Endothelial cell of umbilical vein (primary cell): ENCODE results near the gene FASLG. TPM values are rescaled to one million over a fixed set of nuclear protein-coding genes. Genes with fewer than 3 reads are reported as not detected.

Experiments used
- BruUV-seq: library from RNA; stranded (reverse); fragments of 400-500 nt; replicated peaks from 2 replicates; lab custom pipeline; 2021; lab: Mats Ljungman, UMichigan
- CTCF ChIA-PET: fragments of 300-600, 350-600 bp; sonication (Branson Sonifier 250); formaldehyde crosslinking; loops from one replicate; lab custom pipeline; 2021; ENCODE audit warnings: antibody characterized with exemption, inconsistent platforms; lab: Charles Lee
- POLR2A ChIA-PET: fragments of 300-600, 350-600 bp; sonication (Branson Sonifier 250); formaldehyde crosslinking; loops from one replicate; lab custom pipeline; 2021; ENCODE audit warnings: antibody characterized with exemption, inconsistent platforms; lab: Charles Lee
- DNase-seq: peaks from one replicate; pipeline ENCODE4 v3.0.0-alpha.2; 2011; ENCODE audit warnings: low read depth, low spot score
- FAIRE-seq: peaks from 2 replicates; lab custom pipeline; 2011; peaks lifted over from hg19 to GRCh38; lab: Jason Lieb, UNC
- H2AFZ ChIP-seq: 2 replicates; pipeline ENCODE4 v1.6.0; 2012; ENCODE audit warnings: low read depth, low read length, control low read depth, inconsistent platforms
- H3K27ac ChIP-seq: 2 replicates; pipeline ENCODE4 v1.5.1; 2011; ENCODE audit warnings: low read depth, mild to moderate bottlenecking, control low read depth, low read length, moderate library complexity; ENCODE audit not compliant: insufficient read depth
- H3K27me3 ChIP-seq, 2 experiments: 2 replicates each; pipeline versions ENCODE4 v1.6.0 to v1.6.1; 2011; ENCODE audit warnings: low read length in 2 of 2, mixed read lengths in 1 of 2; ENCODE audit not compliant: control insufficient read depth in 2 of 2, insufficient read depth in 2 of 2
- H3K36me3 ChIP-seq, 2 experiments: 2 replicates in 1 of 2; 3 replicates in 1 of 2; pipeline ENCODE4 v1.5.1; 2011; ENCODE audit warnings: low read length in 2 of 2, mild to moderate bottlenecking in 1 of 2, moderate library complexity in 1 of 2; ENCODE audit not compliant: control insufficient read depth in 2 of 2, insufficient read depth in 2 of 2; ENCODE audit errors: extremely low read depth in 1 of 2
- H3K4me1 ChIP-seq: 3 replicates; pipeline ENCODE4 v1.5.1; 2011; ENCODE audit warnings: mild to moderate bottlenecking, low read length; ENCODE audit not compliant: control insufficient read depth, insufficient read depth; ENCODE audit errors: extremely low read depth
- H3K4me2 ChIP-seq: 2 replicates; pipeline ENCODE4 v1.6.1; 2011; ENCODE audit warnings: low read length, control low read depth, mixed read lengths; ENCODE audit not compliant: insufficient read depth
- H3K4me3 ChIP-seq, 3 experiments: fragments of 200-600 bp in 1 of 3; sonication (generic), shearing (Covaris generic) in 1 of 3; replicated peaks in 1 of 3; 2 replicates each; pipeline ENCODE4 v1.5.1; 2011 to 2016; ENCODE audit warnings: control low read depth in 3 of 3, low read length in 3 of 3, mild to moderate bottlenecking in 2 of 3, inconsistent platforms in 1 of 3, low read depth in 1 of 3, moderate library complexity in 1 of 3; ENCODE audit not compliant: insufficient read depth in 1 of 3
- H3K79me2 ChIP-seq: 2 replicates; pipeline ENCODE4 v1.6.0; 2012; ENCODE audit warnings: low read length, inconsistent platforms; ENCODE audit not compliant: control insufficient read depth, insufficient read depth
- H3K9ac ChIP-seq: replicated peaks from 2 replicates; pipeline ENCODE3; 2011; ENCODE audit warnings: low read length, control low read depth; ENCODE audit not compliant: insufficient read depth; ENCODE audit errors: extremely low read depth
- H3K9me1 ChIP-seq: replicated peaks from 3 replicates; pipeline ENCODE4 v1.6.0; 2011; ENCODE audit warnings: mild to moderate bottlenecking, low read length; ENCODE audit not compliant: control insufficient read depth, insufficient read depth; ENCODE audit errors: extremely low read depth
- H3K9me3 ChIP-seq: replicated peaks from 2 replicates; pipeline ENCODE4 v1.5.1; 2012; ENCODE audit warnings: low read length, inconsistent platforms; ENCODE audit not compliant: control insufficient read depth, insufficient read depth
- H4K20me1 ChIP-seq: replicated peaks from 2 replicates; pipeline ENCODE3; 2011; ENCODE audit warnings: mild to moderate bottlenecking, low read length; ENCODE audit not compliant: control insufficient read depth, insufficient read depth; ENCODE audit errors: extremely low read depth
- FOS ChIP-seq: IDR thresholded peaks from 2 replicates; pipeline ENCODE4 v1.6.1; 2011; ENCODE audit warnings: mild to moderate bottlenecking, low read length, moderate library complexity, borderline replicate concordance; ENCODE audit not compliant: insufficient read depth
- JUN ChIP-seq: IDR thresholded peaks from 2 replicates; pipeline ENCODE4 v1.6.1; 2011; ENCODE audit warnings: borderline replicate concordance, low read depth; ENCODE audit not compliant: insufficient read length, insufficient read depth
- MYC ChIP-seq: IDR thresholded peaks from one replicate; pipeline ENCODE4 v1.6.1; 2011; ENCODE audit warnings: mild to moderate bottlenecking, low read depth, low read length
- POLR2A ChIP-seq: IDR thresholded peaks from 2 replicates; pipeline ENCODE4 v1.6.1; 2012; ENCODE audit warnings: low read depth, mild to moderate bottlenecking, control low read depth, low read length
- dilution Hi-C: fragments of 300-500 bp; cut with MboI; formaldehyde crosslinking; loops from one replicate; pipeline ENCODE4 v1.15.0; 2019; ENCODE audit warnings: low sequenced_read_pairs; ENCODE audit not compliant: extremely low pct_ligation_motif_present
- intact Hi-C: fragments of 100-400 bp; cut with micrococcal nuclease; formaldehyde crosslinking; loops from one replicate; pipeline ENCODE4 v1.10.0; 2022
- polyA plus RNA-seq, 4 experiments: library from polyadenylated mRNA; depleted of rRNA in 3 of 4; stranded (reverse) in 3 of 4; unstranded in 1 of 4; fragments of >200 nt; gene quantifications; 2 replicates each; pipeline versions ENCODE4 v1.2.1 to v1.2.3, GENCODE V29; 2011 to 2012; ENCODE audit warnings: missing spikeins in 1 of 4
- total RNA-seq: library from RNA; stranded (reverse); gene quantifications from 2 replicates; pipeline ENCODE4 v1.2.3, GENCODE V29; 2021
- TF ChIP-seq, protein P1 (sequence below), 2 donors: IDR thresholded peaks; 1 replicate in 1 of 2; 2 replicates in 1 of 2; pipeline ENCODE4 v1.5.1; 2011; ENCODE audit warnings: low read length in 2 of 2, mild to moderate bottlenecking in 2 of 2, moderate library complexity in 2 of 2, control low read depth in 1 of 2, inconsistent platforms in 1 of 2, low read depth in 1 of 2; ENCODE audit not compliant: insufficient read depth in 1 of 2; ENCODE audit errors: extremely low read depth in 1 of 2
- TF ChIP-seq, protein P2 (sequence below): IDR thresholded peaks from 2 replicates; pipeline ENCODE4 v1.6.1; 2011; ENCODE audit not compliant: insufficient read depth, insufficient read length

FASLG gene
- total and polyA plus RNA-seq, 2 donors (not counting 3 experiments of a cell fraction or from before 2014, with no cell fraction given): not detected

DNA sequence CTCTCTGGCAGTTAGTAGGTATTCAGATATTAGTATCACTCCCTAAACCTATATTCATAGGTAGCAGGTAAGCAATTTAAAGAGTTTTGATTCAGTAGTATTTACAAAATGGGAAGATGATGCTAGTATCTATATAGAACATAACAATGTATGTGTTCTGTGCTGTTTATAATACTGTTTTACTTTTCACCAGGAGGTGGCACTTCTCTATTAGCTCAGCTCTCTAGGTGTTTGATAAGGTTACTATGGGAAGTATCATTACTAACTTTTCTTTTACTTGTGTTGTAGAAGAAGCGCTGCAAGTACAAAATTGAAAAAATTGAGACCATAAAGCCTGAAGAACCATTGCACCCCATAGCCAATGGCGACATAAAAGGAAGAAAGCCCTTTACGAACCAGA is 49.4 kb upstream of the FASLG start:
- no peak overlapping the region for H2AFZ ChIP-seq
- H3K4me1 ChIP-seq: peaks cover 5% of the 10 kb centered on the region
- FAIRE-seq (no peak), DNase-seq (no peak)
- CTCF ChIA-PET: interaction anchor here (0.5 to 5.7 kb wide), 16 partner anchors 11 to 607 kb away, joined by 3 to 172 read pairs (median 4); no protein-coding TSS in a partner anchor
- no peaks in the 10 kb centered on the region for H3K27me3 ChIP-seq
- no peak overlapping the region for H3K4me3 ChIP-seq
- H3K36me3 ChIP-seq: no peaks in the 10 kb centered on the region
- TF ChIP-seq, protein P1, sequence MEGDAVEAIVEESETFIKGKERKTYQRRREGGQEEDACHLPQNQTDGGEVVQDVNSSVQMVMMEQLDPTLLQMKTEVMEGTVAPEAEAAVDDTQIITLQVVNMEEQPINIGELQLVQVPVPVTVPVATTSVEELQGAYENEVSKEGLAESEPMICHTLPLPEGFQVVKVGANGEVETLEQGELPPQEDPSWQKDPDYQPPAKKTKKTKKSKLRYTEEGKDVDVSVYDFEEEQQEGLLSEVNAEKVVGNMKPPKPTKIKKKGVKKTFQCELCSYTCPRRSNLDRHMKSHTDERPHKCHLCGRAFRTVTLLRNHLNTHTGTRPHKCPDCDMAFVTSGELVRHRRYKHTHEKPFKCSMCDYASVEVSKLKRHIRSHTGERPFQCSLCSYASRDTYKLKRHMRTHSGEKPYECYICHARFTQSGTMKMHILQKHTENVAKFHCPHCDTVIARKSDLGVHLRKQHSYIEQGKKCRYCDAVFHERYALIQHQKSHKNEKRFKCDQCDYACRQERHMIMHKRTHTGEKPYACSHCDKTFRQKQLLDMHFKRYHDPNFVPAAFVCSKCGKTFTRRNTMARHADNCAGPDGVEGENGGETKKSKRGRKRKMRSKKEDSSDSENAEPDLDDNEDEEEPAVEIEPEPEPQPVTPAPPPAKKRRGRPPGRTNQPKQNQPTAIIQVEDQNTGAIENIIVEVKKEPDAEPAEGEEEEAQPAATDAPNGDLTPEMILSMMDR (IDR thresholded peaks at IDR 0.05; ENCODE audit: extremely low read depth in 1 of 2, insufficient read depth in 1 of 2, low read depth in 1 of 2, low read length in 2 of 2): peak in 1 of 2 donors; percentile 17
- TF ChIP-seq POLR2A (no peak), MYC (no peak), JUN (no peak), FOS (no peak)
- TF ChIP-seq, protein P2, sequence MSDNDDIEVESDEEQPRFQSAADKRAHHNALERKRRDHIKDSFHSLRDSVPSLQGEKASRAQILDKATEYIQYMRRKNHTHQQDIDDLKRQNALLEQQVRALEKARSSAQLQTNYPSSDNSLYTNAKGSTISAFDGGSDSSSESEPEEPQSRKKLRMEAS: no peak
- no TSS peak for BruUV-seq
- H3K9me3 ChIP-seq: no peaks in the 10 kb centered on the region
- POLR2A ChIA-PET: no interaction called here
- dilution Hi-C loops: no loop called here
- H3K9me1 ChIP-seq: no peaks in the 10 kb centered on the region
- H3K79me2 ChIP-seq: no peaks in the 10 kb centered on the region
- intact Hi-C loops: loop anchor here (1.0 to 5.0 kb wide), 2 partner anchors 77 to 110 kb away; partner anchors contain the start of gene SUCO
- H3K9ac ChIP-seq: no peak overlapping the region
- H3K27ac ChIP-seq: no peak overlapping the region
- no peak overlapping the region for H3K4me2 ChIP-seq
- no peaks in the 10 kb centered on the region for H4K20me1 ChIP-seq

DNA sequence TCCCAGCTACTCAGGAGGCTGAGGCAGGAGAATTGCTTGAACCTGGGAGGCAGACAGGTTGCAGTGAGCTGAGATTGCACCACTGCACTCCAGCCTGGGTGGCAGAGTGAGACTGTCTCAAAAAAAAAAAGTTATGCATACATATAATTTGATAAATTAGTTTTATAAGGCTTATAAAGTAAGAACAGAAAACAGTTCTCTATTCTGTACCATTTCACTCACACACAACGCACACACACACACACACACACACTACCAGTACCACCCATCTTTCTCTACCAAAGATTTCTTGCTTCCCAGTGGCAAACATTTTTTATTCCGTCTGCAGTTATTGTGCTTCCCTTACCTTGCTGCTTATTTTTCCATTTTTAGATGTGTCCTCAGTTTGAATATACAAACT is 46.4 kb upstream of the FASLG start:
- no peaks in the 10 kb centered on the region for H3K36me3 ChIP-seq
- TF ChIP-seq JUN (no peak), POLR2A (no peak)
- TF ChIP-seq, protein P1 (IDR thresholded peaks at IDR 0.05; ENCODE audit: extremely low read depth in 1 of 2, insufficient read depth in 1 of 2, low read depth in 1 of 2, low read length in 2 of 2): no peak
- no peak for DNase-seq
- no peak overlapping the region for H3K9ac ChIP-seq
- no peaks in the 10 kb centered on the region for H3K27me3 ChIP-seq
- BruUV-seq: no TSS peak
- no peaks in the 10 kb centered on the region for H3K79me2 ChIP-seq
- H3K4me1 ChIP-seq: peaks cover 5% of the 10 kb centered on the region
- POLR2A ChIA-PET: no interaction called here
- H3K4me2 ChIP-seq: no peak overlapping the region
- H3K9me1 ChIP-seq: no peaks in the 10 kb centered on the region
- no peaks in the 10 kb centered on the region for H4K20me1 ChIP-seq
- dilution Hi-C loops (no loop called here), intact Hi-C loops (no loop called here)
- CTCF ChIA-PET: no interaction called here
- H3K27ac ChIP-seq: no peak overlapping the region
- no peak overlapping the region for H2AFZ ChIP-seq
- no peaks in the 10 kb centered on the region for H3K9me3 ChIP-seq
- no peak for FAIRE-seq
- H3K4me3 ChIP-seq: no peak overlapping the region
